Suppressor macrophage treated with lipopolysaccharide for 1 hour (primary cell): Measurements from ENCODE around the gene CUL9.

Experiments used
- DNase-seq, 3 donors: peaks; one replicate each; pipeline ENCODE4 v3.0.0-alpha.2; 2020 to 2022

CUL9 gene

DNA sequence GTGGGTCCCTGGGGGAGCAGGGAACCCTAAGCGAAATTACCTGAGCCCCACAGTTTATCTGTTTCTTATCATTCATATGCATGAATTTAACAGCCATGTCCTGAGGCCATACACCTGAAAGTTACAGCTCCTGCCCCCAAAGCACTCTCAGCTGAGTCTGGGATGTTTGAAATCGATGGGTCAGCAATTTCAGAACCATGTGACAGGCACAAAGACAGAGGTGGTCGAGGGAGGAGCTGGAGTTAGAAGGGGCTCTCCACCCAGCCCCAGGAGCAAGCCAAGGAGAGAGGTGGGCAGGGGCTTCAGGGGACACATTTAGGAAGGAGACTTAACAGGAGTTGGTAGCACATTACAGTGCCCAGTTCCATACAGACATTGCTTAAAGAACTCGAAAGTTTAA is 76.2 kb downstream of the CUL9 start:
- no peak for DNase-seq

- no peak for DNase-seq
These were observed 77.1 kb downstream of the CUL9 start for GRCh38 chr6:43258807-43259686.

GRCh38 chr6:43260791-43261190 is 78.8 kb downstream of the CUL9 start:
- DNase-seq: no peak

GRCh38 chr6:43261198-43261597 is 79.2 kb downstream of the CUL9 start:
- no peak for DNase-seq

DNA sequence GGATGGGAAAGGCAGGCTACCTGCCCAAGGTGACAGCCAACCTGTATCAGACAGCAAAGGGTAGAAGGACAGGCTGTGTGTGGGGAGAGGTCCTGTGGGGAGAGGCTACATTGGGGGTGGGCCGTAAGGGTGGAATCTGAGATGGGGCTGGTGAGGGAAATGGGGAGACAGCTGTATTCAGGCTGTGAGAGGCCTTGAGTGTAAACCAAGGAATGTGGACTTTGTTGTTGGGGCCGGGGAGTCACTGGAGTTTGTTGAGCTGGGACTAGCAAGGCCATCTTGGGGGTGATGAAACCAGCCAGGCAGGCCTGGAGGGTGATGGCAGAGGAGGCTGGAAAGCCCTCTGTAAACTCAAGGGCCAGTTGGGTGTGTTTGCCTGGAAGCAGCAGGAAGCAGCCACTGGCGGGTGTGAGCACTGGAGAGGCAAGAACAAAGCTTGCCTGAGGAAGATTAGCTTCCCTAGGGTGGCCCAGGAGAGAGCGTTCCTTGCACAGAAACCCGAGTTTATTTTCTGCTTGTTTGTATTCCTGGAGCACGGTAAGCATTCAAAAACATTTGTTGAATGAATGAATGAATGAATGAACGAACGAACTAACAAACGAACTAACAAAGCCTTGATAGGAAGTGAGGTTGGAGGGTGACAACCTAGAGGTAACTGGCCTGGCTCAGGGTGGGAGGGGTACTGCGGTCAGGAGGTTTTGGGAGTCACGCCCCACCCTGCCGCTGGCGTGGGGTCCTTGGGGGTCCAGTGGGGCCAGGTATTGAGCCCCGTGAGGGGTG is 80.2 kb downstream of the CUL9 start:
- DNase-seq: no peak

GRCh38 chr6:43262780-43263313 is 80.9 kb downstream of the CUL9 start:
- no peak for DNase-seq

GRCh38 chr6:43263314-43264178 is 81.5 kb downstream of the CUL9 start:
- peak; percentile 82 to 92 (median 90) for DNase-seq

DNA sequence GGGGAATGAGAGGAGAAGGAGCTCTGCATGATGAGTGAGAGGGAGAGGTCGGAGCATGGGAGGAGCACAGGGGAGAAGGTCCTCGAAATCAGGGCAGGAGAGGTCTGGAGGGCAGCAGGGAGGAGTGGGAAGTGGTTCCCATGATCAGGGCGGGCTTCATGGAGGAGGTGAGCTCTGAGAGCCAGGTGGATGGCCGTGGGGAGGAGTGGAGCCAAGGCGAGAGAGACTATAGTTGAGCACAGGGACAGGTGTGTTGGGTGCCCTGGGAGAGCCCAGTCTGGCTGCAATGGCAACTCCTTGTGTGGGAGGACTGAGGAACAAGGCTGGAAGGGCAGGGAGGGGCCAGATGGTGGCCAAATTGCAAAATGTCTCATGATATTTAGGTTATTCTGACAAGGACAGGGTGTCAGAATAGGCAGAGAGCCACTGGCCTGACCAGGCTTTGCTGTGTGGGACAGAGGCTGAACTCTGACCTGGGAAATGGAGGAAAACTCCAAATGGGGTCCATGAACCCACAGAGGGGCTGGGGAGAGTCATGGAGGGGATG is 82.7 kb downstream of the CUL9 start:
- DNase-seq: peak in 2 of 3 donors; percentile 42 to 43

- DNase-seq: no peak
These were observed 83.6 kb downstream of the CUL9 start for GRCh38 chr6:43265564-43265963.

GRCh38 chr6:43267619-43268354 is 85.8 kb downstream of the CUL9 start:
- DNase-seq: no peak

- no peak for DNase-seq
These were observed 86.3 kb downstream of the CUL9 start for GRCh38 chr6:43268355-43268700.

DNA sequence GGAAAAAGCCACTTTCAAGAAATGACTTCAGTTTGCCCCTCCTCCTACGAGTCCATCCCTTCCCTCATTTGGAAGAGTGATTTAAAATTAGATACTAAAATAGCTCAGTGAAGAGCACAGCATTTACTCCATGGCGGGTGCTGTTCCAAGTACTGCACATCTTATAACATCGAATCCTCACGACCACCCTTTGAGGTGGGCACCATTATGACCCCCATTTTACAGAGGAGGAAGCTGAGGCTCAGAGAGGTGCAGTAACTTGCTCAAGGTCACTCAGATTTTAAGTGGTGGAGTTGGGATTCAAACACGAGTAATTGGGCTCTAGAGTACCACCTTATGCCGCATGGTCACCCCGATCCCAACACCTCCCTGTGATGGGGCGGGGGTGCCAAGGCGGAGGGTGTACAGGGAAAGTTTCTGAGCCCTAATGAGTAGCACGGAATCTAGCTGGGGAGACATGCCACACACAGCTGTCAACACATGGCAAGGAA is 86.8 kb downstream of the CUL9 start:
- DNase-seq: no peak

DNA sequence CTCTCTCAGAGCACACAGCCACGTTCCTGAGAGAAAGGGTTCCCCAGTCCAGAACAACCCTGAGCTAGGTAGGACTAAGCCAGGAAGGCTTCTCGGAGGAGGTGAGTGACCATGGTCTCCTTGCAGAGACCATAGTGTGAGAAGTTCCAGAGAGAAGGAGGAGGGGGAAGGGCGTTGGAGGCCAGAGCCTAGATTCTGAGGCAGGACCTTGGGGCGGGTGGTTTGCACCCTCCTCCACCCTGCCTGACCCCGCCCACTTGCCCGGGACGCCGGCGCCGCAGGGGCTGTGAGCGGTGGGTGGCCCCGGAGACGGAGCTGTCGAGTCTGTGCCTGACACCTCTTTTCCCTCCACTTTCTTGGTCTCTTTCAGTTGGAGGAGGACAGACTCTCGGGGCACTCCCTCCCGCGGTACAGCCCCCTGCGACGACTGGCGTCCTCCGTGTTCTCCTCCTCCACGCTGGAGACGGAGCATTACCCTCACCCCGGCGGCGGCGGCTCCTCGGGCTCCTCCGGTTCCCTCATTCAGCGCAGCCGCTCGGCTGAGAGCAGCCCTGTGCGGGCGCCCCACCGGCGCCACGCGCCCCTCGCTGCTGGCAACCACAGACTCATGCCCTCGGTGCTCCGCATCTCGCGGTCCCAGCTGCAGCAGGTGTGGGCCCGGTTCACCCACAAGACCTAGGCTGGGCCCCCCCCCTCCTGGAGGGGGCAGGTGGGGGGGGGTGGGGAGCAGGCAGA is 87.4 kb downstream of the CUL9 start:
- peak in 1 of 3 donors; percentile 48 for DNase-seq

DNA sequence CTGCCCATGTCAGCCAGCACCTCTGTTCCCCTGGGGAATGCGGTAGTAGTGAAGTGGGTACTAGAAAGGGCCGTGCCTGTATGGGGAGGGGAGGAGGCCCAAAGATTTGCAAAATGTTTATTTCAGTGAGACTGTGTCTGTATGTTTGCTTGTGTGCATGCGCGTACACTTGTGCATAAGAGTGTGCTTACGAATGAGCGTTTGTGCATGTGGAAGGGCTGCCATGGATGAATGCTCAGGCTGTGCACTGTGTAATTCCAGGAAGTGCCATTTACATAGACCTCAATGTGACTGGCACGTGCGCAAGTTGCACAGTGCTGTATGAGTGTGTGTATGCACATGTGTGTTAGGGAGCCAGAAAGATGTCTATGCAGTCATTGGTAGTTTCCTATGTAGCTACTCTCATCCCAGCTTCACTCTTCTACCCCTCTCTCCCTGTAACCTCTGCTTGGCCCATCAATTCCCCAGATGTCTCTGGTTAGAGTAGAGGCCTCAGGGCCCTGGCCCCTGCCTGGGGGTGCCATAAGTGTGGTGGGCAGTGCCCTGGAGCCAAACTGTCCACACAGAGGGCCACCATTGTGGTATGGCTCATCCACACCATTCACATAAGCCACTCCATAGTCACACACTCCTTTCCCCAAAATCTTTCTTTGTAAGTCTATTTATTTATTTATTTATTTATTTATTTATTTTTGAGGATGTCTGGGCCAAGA is 89.3 kb downstream of the CUL9 start:
- DNase-seq: no peak

DNA sequence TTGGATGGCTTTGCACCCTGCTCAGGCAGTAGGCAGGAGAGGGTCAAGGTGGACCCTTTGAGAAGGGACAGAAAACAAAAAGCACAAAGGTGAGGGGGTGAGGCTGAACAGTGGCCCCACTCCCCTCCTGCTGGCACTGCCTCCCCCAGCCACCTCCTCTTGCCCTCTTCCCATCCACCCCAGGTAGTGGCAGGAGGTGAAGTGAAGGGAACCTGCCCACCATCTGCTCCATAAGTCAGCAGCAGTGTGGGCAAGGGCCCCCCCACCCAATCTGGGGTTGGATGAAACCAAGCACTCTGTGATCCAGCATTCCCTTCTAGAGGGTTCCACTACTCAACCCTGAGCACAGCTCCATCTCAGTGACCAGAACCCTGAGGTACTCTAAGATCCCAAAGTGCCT is 89.9 kb downstream of the CUL9 start:
- no peak for DNase-seq

DNA sequence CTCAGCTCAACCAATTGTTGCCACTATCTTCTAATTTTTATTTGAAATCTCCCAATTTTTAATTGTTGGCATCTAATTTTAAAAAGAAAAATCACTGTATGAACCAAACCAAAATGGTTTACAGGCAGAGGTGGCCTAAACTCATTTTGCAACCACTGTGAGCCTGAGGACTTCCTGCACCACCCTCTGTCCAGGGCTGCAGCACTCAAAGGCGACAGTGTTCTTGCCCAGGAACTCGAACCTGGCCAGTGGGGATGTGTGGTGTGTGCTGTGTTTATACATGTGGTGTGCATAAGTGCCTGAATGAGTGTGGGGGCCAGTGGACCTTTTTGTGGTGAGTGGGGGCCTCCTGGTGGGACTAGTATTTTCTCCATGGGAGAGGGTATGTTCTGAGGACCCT is 91.7 kb downstream of the CUL9 start:
- no peak for DNase-seq
